ENCODE data around the gene TMEM179.

TMEM179 gene

GRCh38 chr14:104609666-104610065 lies 5.1 kb upstream of the TMEM179 start:
- no peak for TF ChIP-seq CTCF (conservative IDR thresholded peaks at IDR 0.05; ENCODE audit: control insufficient read depth, insufficient read depth, low read depth, low read length)
- no peak overlapping the region for H3K4me3 ChIP-seq (ENCODE audit: control insufficient read depth, low read depth, low read length)
- no peak for DNase-seq (ENCODE audit: low read depth)

- no peak for DNase-seq (ENCODE audit: low read depth)
- TF ChIP-seq CTCF (conservative IDR thresholded peaks at IDR 0.05; ENCODE audit: control insufficient read depth, insufficient read depth, low read depth, low read length), result no peak
- H3K4me3 ChIP-seq (ENCODE audit: control insufficient read depth, low read depth, low read length), result no peak overlapping the region
These were observed 716 bp downstream of the TMEM179 start for GRCh38 chr14:104603711-104604401.

GRCh38 chr14:104602933-104603325 lies 1.6 kb downstream of the TMEM179 start:
- TF ChIP-seq CTCF (conservative IDR thresholded peaks at IDR 0.05; ENCODE audit: control insufficient read depth, insufficient read depth, low read depth, low read length), result no peak
- no peak overlapping the region for H3K4me3 ChIP-seq (ENCODE audit: control insufficient read depth, low read depth, low read length)

GRCh38 chr14:104602315-104602932 lies 2.1 kb downstream of the TMEM179 start:
- no peak for DNase-seq (ENCODE audit: low read depth)
- no peak overlapping the region for H3K4me3 ChIP-seq (ENCODE audit: control insufficient read depth, low read depth, low read length)
- TF ChIP-seq CTCF (conservative IDR thresholded peaks at IDR 0.05; ENCODE audit: control insufficient read depth, insufficient read depth, low read depth, low read length), result no peak

More at GRCh38 chr14:104602933-104603325, 1.6 kb downstream of the TMEM179 start:
- DNase-seq (ENCODE audit: low read depth), result no peak

- TF ChIP-seq CTCF (conservative IDR thresholded peaks at IDR 0.05; ENCODE audit: control insufficient read depth, insufficient read depth, low read depth, low read length), result no peak
- peak; percentile 8 for DNase-seq (ENCODE audit: low read depth)
- no peak overlapping the region for H3K4me3 ChIP-seq (ENCODE audit: control insufficient read depth, low read depth, low read length)
These were observed 2.8 kb downstream of the TMEM179 start for GRCh38 chr14:104601786-104602185.

GRCh38 chr14:104600805-104601204 lies 3.8 kb downstream of the TMEM179 start:
- no peak overlapping the region for H3K4me3 ChIP-seq (ENCODE audit: control insufficient read depth, low read depth, low read length)
- DNase-seq (ENCODE audit: low read depth), result no peak

More at GRCh38 chr14:104600805-104601204, 3.8 kb downstream of the TMEM179 start:
- no peak for TF ChIP-seq CTCF (conservative IDR thresholded peaks at IDR 0.05; ENCODE audit: control insufficient read depth, insufficient read depth, low read depth, low read length)

Data from fibroblast of mammary gland (primary cell).